GM04503 (cell line): ENCODE results near the gene TTYH3.

Source experiments
- DNase-seq: peaks from one replicate; pipeline ENCODE4 v3.0.0-alpha.2; 2012; ENCODE audit warnings: low read depth

Gene TTYH3

DNA sequence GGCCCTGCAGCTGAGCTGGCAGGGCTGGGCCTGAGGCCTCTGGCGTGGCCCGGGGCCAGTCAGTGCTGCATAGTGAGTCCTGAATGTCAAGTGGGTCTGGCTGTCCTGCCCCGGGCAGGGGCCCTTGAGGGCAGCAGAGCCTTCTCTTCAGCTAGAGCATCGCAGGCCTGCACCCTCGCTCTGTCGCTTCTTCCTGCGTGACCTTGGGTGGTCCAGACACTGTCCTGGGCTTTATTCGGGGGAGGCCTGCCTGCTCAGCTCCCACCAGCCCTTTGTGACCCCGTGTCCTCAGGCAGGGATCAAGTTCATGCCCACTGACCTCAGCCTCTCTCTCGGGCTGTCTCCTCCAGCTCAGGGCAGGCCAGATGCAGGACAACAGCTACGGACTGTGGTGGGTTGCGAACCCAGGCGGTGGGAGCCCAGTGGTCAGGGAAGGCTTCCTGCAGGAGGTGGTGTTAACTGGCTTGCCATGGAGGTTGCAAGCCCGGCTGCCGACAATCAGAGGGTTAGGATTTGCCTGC lies 3.4 kb downstream of the TTYH3 start:
- no peak for DNase-seq

DNA sequence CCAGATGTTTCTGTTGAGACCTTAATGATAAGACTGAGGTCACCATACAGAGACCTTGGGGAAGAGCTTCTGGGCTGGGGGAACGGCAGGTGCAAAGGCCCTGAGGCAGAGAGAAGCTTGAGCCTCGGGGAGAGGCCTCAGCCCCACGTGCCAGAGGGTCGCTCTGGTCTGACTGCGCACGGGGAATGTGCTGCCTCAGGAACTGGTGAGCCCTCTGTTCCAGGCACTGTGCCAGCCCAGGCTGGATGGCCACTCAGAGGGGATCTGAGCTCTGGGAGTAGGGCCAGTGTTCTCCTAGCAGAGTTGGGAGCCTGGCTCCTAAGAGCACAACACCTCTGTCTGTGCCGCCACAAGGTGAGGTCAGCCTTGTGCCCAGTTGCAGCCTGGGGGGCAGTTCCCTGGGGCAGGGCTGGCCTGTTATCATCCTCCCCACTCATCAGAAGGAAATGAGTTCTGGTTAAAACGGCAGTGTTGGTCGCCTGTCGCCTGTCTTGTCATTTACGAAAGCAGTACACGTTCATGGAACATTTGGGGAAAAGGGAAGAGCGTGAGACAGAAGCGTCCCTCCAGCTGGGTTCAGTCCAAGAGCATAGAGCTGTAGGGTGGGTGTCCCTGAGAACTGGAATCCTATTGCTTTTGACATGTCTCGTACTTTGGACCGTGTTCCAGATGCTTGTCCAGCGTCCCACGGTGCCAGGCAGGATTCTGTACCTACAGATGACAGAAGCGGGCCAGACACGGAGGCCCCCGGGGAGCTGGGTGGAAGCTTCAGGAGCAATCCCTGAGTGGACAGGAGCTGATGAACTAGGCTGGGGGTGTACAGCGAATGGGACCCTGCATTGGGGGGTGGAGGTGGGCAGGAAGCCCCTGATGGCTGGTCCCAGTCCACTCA lies 4.3 kb downstream of the TTYH3 start:
- DNase-seq: no peak

- no peak for DNase-seq
Observed at GRCh38 chr7:2637066-2637471, 5.3 kb downstream of the TTYH3 start.

DNA sequence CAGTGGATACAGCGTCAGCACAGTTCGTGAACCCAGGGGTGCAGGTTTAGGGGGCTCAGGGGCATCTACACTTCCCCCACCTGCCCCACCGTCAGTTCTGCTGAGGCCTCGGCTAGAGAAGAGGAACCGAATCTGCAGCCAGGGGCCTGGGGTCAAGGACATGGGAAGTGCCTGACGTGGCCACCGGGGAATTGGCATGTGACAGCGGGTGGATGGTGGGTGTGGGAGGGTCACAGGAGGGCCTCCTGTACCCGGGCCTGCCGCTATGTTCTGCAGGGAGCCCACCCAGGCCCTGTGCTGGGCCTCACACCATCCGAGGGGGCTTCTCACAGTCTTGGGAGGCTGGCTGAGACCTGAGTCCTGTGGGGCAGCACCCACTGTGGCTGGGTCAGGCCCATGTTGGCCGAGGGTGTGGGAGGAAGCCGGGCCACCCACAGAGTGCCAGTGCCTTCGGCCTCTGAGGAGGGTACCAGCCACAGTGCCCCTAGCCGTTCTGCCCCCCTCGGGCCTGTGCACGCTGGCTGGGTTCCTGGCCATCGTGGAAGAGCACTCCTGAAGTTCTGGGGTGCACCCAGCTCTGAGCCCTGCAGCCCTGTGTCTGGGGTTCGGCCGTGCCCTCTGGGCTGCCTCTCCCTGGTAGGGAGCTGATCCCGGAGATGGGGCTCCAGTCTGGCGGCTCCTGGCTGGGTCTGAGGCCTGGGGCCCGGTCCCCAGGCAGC lies 5.9 kb downstream of the TTYH3 start:
- DNase-seq: no peak

- peak; percentile 53 for DNase-seq
Observed at GRCh38 chr7:2638224-2638991, 6.6 kb downstream of the TTYH3 start.

DNA sequence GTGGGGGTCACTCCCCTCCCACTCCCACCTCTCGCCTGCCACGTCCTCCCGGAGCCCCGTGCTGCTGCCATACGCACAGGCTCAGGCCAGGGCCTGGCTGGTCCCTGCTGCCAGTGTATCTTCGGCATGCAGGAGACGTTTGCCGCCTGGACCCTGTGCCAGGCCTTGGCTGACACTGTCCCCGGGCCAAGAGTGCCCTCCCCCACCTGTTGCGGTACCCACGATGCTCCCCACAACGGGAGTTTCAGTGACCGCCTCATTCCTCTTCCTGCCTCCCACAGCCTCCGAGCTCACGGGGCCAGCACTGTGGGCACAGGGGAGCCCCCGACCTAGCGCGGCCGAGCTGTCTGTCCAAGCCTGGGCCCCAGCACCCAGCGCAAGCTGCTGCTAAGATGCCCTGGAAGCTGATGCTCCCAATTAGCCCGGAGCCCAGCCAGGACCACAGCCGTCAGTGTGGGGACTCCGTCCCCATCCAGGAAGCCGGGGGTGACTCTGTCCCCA lies 7.4 kb downstream of the TTYH3 start:
- DNase-seq: no peak

DNA sequence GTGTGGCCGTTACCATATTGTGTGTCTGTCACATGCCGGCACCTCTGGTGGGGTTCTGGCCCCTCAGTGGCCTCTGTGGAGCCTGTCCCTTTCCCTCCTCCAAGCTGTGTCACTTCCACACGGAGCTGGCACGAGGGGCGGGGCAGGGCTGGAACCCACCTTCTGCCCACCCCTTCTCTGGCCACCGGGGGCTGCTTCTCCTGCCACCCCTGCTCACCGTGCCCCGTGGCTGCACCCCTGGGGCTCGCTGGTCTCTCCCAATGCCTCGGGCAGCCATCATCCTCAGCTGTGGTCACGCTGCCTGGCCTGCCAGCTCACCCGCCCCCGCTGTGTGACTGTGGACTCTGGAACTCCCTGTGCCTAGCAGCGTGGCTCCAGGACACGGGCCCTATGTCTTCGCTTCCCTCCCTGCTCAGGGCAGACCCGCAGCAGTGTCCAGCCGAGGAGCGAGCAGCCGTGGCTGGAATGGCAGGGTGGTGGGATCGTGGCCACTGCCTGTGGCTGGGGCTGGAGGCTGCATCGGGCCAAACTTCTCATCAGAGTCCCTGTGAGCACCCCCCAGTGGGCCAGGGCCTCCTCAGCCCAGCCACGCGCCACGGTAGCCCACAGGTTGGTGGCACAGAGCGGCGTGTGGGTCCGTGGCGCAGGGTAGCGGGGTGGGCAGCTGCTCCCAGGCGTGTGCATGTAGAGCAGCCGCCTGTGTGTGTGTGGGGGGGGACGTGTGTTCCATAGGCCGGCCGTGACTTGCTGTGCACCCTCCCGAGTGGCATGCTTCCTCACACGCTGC lies 8.1 kb downstream of the TTYH3 start:
- no peak for DNase-seq

DNA sequence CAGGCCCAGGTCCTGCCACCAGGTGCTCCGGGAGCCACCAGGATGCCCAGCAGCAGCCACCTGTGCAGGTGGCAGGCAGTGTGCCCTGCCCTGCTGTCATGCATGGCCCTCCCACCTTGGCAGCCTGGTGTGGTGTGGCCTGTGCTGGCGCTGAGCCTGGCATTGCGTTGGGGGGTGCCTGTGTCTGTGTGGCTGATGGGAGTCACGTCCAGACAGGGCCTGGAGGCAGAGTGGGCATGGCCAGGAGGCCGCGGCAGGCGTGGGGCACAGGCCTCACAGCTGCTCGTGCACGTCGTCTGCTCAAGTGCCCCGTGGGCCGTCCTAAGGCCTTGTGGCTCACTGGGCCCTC lies 8.7 kb downstream of the TTYH3 start:
- no peak for DNase-seq

- no peak for DNase-seq
Observed at GRCh38 chr7:2640846-2641316, 9.1 kb downstream of the TTYH3 start.

DNA sequence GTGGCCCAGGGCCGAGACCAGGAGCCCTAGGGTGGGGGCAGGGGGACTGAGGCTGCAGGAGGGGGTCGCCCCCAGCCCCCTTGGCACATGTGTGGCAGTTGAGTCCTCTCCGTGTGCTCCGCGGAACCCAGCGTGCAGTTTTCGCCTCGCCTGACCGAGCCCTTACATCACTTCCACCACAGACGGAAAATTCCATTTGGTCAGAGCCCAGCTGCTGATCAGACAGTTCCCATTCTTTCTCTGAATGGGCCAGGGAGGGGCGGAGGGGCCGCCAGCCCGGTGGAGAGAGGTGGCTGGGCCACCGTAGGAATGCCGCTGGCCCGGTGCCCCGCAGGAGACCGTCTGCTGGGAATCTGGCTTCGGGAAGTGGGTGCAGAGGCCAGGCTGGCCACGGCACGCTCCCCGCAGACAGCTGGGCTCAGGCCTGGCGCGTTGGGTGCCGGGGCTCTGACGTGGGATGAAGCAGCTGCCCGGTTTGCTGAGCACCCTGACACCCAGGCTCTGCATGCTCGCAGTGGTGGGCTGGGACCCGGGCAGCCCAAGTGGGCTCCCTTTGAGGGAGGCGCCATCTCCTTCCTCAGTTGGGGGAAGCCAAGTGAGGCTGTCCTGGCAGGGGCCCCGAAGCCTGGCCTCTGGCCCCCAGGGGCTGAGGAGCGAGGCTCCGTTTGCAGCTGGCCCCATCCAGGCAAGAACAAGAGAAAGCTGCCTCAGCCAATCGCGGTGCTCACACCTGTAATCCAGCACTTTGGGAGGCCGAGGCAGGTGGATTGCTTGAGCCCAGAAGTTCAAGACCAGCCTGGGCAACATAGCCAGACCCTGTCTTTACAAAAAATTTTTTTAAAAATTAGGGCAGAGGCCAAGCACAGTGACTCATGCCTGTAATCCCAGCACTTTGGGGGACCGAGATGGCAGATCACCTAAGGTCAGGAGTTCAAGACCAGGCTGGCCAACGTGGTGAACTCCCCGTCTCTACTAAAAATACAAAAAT lies 9.9 kb downstream of the TTYH3 start:
- peak; percentile 90 for DNase-seq

GRCh38 chr7:2643386-2644219 lies 11.8 kb downstream of the TTYH3 start:
- no peak for DNase-seq

DNA sequence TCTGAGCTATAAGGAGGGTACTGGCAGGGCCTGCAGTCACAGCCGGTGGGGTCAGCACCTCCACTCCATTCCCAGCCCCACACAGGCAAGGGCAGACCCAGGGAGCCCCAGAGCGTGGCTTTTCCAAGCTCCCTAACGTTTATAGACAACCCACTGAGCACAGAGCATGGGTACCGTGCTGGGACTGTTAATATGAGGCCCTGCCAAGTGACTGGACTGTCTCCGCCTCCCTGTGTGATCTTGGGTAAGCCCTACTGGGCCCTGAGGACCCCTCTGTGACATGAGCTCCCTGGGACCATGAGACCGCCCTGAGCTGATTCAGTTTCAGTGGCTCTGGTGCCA lies 12.4 kb downstream of the TTYH3 start:
- no peak for DNase-seq

DNA sequence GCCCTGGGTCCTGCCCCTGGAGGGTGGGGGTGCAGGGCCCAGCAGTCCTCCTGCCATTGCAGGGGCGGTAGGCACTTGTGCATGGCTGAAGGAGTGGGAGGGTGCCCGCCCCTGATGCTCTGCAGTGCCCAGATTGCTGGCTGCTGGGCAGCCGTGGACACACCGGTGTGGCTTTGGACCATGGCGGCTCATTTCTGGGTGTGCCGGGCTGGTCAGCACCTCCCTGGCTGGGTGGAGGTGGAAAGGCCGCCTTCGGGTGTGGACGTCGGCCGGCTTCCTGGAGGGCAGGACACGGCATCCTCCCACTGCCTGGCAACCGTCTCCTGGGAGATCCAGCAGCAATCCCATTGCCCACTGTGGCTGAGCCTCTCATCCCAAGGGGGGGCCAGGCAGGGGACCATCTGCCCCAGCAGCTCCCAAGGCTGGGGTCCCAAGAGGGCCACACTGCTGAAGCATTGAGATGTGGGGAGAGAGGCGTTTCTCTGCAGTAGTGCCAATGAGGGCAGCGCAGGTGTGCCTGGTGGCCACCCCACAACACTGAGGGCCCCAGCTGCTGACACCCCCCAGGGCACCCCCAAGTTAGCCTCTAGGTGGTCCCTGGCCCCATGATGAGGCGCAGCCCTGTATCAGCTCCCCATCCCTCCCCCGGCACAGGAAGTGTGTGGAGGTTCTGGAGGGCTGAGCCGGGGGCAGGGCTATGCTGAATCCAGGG lies 12.9 kb downstream of the TTYH3 start:
- no peak for DNase-seq

DNA sequence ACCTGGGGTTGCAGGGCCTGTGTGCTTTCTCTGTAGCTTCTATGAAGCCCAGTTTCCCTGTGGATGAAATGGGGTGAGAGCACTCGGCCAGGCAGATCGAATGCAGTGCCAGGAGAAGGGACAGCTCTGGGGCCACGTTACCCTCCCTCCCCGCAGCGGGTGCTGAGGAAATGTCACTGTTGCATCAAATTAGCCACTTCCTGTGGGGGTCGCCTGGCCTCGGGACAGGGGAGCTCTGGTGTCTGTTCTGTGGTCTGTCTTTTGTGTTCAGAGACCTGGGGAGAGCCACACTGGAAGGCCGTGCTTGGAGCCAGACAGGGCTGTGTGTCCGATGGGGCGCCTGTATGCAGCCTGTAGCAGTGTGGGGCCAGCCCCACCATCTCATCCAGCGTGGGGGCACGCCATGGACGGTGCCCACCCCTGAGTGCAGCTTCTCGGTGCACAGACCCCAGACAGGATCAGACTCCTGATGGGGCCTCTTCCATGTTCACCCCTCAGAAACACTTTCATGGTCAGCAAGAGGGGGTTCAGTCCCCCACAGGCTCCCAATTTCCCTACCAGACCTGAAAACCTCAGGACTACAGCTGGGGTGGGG lies 13.6 kb downstream of the TTYH3 start:
- no peak for DNase-seq

- DNase-seq: no peak
Observed at GRCh38 chr7:2646336-2646679, 14.5 kb downstream of the TTYH3 start.

GRCh38 chr7:2646680-2647571 lies 15.1 kb downstream of the TTYH3 start:
- no peak for DNase-seq

- no peak for DNase-seq
Observed at GRCh38 chr7:2647594-2648172, 15.9 kb downstream of the TTYH3 start.
